Endothelial cell of hepatic sinusoid (primary cell): ENCODE data around the gene HDAC4.
"Not testable (repeated sequence)": the region's sequence is repeated elsewhere in the genome, so short reads cannot be mapped to it uniquely, and the experiment has no call there.

ENCODE experiments used
- in situ Hi-C: cut with HindIII; loops from 2 replicates; pipeline ENCODE4 v1.10.0; 2017; ENCODE audit warnings: low sequenced_read_pairs

HDAC4 gene

DNA sequence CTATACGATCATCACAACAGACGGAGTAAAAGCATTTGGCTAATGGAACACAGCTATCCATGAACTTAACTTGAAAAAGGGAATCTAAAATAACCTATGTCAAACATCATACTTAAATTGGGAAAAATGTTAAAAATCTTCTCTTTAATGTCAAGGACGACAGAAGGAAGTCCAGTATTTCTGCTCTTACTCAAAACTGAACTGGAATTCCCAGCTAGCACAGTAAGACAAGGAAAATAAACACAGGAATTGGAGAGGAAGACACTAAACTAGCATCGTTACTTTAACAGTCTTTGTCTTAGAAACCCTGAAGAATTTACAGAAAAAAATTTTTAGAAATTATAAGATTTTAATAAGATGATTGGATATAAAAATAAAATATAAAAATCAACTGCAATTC lies 112.6 kb downstream of the HDAC4 start:
- in situ Hi-C loops = no loop called here

DNA sequence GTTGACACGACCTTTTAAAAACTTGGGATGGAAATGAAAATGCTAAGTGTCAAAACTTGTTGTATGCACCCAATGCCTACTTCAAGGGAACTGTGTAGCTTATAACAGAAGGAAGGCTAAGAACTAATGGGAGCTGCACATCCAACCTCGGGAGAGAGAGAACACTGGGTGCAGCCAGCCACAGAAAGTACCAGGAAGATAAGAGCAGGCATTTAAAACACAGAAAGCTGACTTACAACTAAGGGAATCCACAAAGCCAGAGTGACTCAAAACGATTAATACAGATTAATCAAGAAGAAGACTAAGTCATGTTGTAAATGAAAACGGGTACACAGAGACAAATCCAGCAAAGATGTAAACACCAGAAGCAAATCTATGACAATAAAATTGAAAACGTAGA lies 113.4 kb downstream of the HDAC4 start:
- in situ Hi-C loops = no loop called here

DNA sequence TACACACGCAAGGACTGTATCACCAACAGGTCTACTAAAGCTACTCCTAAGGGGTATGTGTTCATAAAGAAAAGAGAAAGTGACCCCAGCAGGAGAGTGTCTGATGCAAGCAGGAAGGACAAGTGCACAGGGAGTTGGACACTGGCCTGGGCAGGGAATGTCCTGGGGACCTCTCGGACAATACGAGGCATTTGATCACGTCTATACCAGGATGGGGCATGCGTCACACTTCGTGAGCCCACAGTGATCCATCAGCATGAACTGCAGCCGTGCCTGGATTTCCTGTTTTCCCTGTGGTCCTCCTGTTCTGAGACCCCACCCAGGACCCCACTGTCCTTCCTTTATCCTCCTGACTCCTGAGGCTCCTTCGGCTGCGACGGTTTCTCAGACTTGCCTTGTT lies 113.9 kb downstream of the HDAC4 start:
- in situ Hi-C loops = no loop called here

DNA sequence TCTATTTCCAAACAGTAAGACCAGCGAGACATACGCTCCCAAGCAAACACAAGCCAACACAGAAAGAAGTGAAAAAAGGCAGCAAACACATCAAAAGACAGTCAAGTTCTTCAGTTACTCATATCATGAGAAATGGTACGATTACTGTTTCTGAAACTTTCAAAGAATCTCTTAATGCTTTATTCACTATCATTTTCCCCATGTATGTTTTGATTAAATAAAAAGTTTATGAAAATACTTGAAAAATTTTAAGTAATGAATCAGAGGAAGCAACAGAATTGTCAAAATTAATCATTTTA lies 114.9 kb downstream of the HDAC4 start:
- in situ Hi-C loops = no loop called here

DNA sequence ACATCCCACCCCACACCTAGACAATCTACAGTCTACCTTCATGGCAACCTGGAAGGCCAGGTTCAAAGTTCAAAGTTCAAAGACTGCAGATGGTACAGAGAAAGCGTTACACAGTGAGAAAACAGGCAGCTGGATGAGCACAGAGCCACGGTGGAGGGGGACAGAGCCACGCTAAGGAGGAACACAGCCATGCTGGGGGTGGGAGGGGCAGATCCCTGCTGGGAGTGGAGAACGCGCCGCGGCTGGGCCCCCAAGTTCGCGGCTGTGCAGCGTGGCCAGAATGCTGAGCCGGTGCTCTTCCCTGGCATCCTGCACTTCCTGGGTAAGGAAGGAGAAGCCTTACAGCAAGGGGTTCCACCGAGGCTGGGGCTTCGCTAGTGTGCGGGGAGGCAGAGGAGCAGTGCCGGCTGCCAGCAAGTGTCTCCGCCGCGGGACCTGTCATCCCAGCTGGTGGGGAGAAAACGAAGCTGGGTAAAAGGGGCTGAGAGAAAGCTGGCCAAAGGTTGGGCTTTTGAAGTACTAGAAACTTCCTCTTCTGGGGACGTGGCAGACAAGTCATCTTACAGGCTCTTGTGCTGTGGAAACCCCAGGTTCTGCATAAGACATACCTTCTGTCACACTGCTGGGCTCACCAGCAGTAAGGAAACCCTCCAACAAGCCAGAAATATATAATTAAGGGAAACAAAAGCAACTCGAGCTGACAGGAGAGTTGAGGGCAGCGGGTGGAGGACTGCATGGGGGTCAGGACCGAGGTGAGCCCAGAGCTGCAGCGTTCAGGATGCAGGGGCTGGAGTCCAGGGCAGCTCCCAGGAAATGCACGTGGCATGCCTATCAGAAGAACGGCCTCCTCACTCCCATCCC lies 115.5 kb downstream of the HDAC4 start:
- in situ Hi-C loops = no loop called here

DNA sequence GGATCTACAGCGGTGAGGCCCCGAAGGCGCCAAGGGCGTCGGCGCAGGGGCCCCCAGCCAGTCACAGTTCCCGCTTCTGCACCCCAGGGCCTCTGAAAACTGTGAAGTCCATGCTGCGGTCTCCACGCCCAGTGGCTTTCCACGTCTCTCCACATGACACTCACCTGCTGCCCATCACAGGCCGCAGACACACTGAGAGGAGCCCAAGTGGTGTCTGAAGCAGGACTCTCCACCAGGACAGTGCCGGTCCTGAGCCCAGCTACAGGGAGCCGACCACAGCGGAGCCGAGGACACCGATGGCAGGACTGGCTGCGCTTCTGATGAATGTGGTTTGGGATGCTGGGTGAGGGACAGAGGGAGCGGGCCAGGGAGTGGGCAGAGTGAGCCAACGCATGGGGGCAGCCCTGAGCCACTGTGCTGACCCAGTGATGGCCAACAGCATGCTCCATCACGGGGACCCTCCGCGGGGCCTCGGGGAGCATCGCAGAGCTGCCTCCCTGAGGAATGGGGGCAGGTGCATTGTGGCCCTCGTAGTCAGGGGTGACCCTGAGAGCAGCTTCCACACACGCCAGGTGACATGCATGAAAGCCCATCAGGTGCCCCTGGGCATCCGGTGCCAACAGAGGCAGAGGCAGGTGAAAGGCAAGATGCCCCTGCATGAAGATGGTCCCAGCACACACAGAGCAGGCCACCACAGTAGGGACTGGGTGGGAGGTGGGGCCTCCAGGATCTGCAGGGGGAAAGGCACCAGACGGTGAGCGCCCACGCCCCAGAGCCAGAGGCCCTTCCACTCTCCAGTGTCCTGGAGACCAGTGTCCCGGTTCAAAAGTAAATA lies 116.6 kb downstream of the HDAC4 start:
- in situ Hi-C loops = no loop called here

DNA sequence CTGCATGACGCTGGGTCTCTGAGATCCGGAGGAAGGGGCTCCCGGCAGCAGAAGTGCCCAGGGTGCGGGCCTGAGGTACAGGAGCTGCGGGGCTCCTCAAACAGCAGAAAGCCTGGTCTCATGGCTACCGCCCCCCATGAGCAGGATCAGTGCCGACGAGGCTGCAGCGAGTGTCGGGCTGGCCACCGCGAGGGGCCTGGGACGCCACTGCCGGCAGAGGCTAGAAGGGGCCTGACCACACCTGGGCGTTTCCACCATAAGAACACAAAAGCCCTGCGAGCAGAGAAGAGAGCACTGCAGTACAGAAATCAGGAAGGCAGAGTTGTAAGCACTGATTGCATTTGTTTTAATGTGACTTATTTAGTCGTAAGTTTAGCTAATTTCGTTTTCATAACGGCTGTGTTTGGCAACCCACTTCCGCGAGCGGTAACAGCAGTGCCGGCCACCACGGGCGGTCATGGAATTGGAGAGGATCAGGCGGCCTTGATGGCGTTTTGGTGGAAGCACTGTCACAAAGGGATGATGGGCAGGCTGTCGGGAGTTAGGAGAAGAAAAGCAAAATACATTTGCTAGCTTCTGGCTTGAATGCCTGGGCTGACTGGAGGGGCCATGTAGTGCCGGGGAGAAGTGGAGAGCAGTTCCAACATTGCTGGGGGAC lies 117.4 kb downstream of the HDAC4 start:
- in situ Hi-C loops = no loop called here

DNA sequence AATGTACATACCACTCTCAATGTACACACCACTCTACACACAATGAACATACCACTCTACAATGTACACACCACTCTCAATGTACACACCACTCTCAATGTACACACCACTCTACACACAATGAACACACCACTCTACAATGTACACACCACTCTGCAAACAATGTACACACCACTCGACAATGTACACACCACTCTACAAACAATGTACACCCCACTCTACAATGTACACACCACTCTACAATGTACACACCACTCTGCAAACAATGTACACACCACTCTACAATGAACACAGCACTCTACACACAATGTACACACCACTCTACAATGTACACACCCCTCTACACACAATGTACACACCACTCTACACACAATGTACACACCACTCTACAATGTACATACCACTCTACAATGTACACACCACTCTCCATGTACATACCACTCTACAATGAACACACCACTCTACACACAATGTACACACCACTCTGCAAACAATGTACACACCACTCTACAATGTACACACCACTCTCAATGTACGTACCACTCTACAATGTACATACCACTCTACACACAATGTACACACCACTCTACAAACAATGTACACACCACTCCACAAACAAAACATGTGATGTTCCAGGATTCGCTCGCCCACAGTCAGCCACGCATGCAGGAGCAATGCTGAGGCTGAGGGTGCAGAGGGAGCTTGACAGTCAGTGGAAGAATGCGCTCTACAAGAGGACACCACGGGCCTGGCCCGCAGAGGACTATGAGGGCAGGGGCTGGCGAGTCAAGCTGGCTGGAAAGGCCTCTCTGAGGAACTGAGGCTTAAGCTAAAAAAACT lies 118.2 kb downstream of the HDAC4 start:
- in situ Hi-C loops = no loop called here

DNA sequence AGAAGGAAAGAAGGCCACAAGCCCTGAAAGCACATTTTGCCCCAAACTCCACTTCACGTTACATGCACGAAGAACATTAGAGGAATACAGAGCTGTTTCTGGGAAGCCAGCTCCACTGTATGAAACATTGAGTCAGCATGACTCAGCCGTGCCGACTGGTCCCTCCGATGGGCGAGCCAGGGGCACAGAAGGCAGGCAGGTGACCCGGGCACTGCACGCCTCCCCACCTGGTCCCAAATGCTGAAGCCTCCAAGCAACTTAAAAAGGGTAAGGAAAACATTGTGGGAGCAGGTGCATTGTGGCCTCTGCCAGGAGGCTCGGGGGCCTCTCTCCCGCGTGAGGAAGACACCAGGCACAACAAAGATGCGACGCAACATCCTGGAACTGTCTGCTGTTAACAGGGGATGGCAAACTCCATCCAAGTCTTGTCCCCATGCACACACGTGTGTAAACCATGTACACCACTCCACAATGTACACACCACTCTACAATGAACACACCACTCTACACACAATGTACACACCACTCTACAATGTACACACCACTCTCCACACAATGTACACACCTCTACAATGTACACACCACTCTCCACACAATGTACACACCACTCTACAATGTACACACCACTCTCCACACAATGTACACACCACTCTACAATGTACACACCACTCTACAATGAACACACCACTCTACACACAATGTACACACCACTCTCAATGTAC lies 120.4 kb downstream of the HDAC4 start:
- in situ Hi-C loops = not testable (repeated sequence)

DNA sequence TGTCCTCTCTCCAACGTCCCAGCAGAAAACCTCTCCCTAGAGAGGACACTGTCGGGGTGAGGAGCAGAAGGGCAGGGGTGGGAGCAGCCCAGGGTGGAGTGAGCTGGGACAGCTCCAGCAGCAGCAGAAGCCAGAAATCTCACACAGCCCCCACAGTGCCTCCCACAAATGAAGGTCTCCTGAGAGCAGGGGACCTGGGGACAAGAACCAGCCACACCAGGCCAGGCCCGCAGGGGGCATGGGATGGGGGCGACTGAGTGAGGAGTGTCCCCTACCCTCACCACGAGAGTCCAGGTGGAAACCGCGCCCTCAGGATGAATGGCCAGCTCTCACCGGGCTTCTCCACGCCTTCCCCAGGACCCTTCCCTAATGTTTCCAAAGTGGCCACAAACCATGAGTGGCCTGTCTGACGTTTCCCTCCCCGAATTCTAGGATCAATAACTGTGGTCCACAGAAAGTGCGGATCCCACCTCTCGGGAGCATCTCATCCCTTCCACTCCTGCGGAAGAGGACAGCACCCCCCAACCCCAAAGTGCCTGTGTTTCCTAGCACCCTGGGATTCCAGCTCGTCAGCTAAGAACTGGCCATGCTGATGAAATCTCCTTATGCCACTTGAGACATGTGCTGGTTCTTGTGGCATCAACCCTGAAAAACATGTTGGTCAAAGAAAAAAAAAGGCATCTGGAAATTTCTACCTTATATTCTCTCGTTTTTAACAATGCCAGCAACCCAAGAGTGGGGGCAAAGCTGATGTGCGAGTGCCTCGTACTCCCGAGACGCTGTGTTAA lies 121.1 kb downstream of the HDAC4 start:
- in situ Hi-C loops = no loop called here

DNA sequence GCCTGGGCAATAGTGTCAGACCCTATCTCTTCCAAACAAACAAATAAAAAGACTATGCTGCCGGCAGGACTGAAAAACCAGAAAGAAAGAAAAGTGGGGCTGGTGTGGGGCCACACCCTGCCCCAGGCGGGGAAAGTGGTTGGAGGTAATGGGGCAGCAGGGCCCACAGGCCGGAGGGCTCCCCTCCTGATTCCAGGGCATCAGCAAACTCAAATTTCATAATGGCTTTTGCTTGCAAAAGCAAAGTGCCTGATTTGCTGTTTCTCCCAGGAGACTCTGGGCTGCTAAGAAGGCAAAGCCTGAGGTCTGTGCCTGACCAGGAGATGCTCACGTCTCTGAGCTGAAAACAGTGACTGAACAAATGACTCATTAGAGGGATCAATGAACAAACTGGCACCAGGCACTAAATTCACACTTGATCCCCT lies 121.9 kb downstream of the HDAC4 start:
- in situ Hi-C loops = no loop called here

DNA sequence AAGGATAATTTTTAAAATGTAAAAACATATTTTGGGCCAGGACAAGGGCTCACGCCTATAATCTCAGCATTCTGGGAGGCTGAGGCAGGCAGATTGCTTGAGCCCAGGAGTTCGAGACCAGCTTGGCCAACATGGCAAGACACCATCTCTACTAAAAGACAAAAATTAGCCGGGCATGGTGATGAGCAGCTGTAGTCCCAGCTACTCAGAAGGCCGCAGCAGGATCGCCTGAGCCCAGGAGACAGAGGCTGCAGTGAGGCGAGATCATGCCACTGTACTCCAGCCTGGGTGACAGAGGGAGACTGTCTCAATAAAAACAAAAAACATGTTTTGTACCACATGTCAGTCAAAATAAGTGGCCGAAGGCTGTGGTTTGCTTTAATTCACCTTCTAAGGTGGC lies 122.5 kb downstream of the HDAC4 start:
- in situ Hi-C loops = no loop called here

DNA sequence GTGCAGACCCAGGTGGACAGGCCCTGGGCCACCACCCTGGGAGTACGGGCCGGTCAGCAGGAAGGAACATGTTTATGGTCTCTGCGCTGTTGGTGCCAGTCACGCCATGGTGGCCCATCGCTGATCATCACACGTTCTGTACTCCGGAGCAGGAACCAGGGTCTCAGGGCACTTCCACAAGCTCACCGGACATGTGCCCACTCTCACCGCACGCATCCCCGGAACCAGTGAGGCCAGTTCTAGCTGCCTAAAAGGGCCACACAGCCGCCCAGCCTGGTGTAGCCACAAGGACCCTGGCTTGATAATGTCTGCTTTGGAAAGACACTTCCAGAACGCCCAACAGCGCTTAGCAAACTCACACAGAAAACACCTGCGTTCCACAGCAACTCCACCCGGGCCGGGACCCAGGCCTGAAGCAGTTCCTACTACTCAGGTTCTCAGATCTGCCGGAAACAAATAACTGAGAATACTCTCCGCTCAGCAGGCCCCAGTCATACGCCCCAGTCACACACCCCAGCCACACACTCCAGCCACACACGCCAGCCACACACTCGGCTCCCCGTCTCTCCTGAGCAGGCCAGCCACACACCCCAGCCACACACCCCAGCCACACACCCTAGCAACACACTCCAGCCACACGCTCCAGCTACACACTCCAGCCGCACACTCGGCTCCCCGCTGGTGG lies 123.3 kb downstream of the HDAC4 start:
- in situ Hi-C loops = no loop called here

DNA sequence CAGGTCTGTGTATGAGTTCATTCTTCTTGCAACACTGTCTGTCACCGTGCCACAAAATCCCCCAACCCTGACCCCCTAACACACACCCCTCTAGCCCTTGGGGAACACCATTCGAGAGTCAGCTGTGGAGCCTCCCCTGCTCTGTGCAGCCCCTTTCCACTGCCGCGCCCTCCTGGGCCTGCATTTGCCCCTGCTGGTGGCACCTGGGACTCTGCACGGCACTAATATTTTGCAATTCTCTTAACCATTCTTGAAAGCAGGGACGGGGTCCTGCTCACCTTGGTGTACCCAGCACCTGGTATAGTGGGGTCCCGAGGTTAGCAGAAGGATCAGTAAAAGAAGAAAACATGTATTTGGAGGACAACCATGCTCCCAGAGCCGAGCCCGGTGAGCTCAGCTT lies 124.0 kb downstream of the HDAC4 start:
- in situ Hi-C loops = no loop called here

DNA sequence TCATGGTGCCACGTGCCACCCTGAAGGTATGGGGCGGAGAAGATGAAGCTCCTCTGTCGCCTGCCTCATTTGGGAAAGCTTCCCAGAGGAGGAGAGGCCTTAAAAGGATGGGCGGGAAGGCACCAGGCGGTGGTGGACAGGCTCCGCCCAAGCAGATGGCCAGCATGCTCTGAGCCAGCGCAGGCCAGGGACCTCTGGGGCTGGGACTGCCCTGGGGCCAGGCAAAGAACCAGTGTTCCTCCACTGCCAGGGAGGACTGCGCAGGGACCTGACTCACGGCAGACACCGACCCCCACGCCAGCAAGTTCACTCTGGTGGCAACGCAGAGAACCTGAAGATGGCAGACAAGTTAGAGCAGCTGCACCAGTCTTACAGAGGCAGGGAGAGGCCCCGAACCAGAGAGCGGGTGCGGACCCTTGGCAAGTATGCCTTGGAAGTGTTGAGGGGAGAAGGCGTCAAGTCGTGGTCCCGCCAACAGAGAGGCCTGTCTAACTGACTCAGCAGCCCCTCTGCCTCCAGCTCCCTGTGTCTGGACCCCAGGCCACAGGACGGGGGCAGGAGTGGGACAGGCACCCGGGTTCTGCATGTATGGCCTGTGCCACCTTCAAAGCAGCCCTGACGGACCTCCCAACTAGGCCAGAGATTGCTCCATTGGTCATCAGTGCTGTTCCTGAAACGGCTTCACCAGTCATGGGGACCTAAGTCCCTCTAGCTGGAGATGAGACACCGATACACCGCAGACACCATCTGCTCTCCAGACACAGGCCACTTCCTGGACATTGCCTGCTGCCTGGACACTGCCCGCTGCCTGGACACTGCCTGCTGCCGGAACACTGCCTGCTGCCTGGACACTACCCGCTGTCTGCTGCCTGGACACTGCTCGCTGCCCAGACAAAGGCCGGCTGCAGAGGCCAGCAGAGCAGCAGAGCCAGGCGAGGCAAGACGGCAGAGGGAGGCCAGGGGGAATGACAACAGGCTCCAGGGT lies 124.7 kb downstream of the HDAC4 start:
- in situ Hi-C loops = no loop called here

DNA sequence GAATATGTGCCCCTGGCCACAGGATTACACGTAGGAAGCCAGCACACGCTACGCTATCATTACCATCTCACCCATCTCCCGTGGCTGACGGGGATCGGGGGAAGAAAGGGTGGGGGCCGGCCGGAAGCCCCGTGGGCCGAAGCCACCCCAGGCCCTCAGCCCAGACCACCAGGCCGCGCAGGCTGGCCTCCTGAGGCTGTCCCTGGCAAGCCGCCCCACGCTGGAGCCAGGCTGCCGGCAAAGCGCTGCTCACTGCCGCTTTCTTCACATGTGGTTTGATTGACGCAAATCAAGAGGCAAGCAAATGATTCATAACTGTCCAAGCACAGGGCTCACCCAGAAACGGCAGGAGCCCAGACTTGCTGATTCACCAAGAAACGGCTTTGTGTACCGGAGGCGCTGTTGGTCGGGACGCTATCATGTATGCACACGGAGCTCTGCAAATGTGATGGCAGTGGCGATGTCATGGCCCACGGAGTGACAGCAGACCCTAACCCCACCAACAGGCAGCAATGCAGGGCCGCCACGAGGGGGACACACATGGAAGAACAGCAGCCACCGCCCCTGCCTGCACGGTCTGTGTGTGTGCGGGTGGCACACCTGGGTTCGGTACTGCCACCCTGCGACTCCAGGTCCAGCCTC lies 125.7 kb downstream of the HDAC4 start:
- in situ Hi-C loops = no loop called here

DNA sequence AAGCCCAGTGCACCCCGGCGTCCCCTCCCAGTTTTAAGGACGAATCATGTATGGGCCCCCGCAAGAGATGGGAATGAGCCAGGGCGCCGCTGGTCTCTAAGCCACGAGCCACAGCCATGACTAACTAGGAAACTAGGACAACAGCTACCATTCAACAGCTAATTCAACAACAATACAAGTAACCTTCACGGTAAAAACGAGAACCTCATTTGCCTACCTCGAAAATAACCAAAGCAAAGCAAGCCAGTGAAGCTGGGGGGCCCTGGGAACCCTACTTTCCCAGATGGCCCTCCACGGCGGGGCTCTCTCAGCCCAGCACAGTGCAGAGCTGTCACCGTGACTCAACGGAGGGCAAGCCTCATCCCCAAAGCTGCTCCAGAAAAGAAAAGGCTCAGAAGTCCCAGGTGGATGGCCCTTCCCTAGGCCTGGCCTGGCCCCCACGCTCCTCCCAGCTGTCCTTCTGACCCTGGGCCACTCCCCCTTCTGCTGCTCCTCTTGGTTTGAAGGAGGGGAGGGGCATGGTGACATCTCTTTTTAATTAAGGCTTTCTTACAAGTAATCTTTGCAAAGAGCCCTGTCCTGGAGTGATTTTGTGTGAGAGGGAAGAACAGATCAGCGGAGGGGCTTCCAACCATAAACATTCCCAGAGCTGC lies 126.3 kb downstream of the HDAC4 start:
- in situ Hi-C loops = no loop called here
